LNCaP clone FGC (cell line): ENCODE data around the gene NAV3.

Experiments
- DNase-seq: peaks from one replicate; pipeline ENCODE4 v3.0.0-alpha.2; 2011; ENCODE audit warnings: low read depth
- H3K4me3 ChIP-seq: 2 replicates; pipeline ENCODE4 v1.5.1; 2011; ENCODE audit warnings: mild to moderate bottlenecking, low read depth, low read length, control low read depth
- TF ChIP-seq, protein P1 (sequence below): IDR thresholded peaks from 2 replicates; pipeline ENCODE4 v1.5.1; 2012; ENCODE audit warnings: mild to moderate bottlenecking; ENCODE audit not compliant: control insufficient read depth, insufficient read depth; ENCODE audit errors: extremely low read depth

The NAV3 gene

GRCh38 chr12:77850129-77850528 lies 19.4 kb downstream of the NAV3 start:
- no peak for DNase-seq
- TF ChIP-seq, protein P1, sequence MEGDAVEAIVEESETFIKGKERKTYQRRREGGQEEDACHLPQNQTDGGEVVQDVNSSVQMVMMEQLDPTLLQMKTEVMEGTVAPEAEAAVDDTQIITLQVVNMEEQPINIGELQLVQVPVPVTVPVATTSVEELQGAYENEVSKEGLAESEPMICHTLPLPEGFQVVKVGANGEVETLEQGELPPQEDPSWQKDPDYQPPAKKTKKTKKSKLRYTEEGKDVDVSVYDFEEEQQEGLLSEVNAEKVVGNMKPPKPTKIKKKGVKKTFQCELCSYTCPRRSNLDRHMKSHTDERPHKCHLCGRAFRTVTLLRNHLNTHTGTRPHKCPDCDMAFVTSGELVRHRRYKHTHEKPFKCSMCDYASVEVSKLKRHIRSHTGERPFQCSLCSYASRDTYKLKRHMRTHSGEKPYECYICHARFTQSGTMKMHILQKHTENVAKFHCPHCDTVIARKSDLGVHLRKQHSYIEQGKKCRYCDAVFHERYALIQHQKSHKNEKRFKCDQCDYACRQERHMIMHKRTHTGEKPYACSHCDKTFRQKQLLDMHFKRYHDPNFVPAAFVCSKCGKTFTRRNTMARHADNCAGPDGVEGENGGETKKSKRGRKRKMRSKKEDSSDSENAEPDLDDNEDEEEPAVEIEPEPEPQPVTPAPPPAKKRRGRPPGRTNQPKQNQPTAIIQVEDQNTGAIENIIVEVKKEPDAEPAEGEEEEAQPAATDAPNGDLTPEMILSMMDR: no peak
- H3K4me3 ChIP-seq: no peak overlapping the region

DNA sequence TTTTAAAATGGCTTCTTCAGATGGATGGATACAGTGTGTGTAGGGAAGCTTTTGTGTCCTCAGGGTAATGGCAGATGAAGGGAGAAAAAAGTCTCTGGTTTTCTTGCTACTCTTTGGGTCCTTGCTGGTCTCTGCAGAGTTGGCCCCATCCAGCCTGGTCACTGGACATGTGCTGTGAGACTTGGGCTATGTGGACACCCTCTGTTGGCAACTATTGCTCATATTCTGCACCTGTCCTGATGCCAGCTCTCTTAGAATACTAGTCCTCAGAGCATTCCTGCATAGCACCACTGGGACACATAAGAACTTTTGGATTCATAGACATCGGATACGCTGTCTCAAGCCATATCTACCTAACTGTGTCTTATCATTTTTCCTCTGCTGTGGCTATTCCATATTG lies 20.0 kb downstream of the NAV3 start:
- no peak overlapping the region for H3K4me3 ChIP-seq
- TF ChIP-seq, protein P1: no peak
- no peak for DNase-seq

- TF ChIP-seq, protein P1: no peak
- DNase-seq: no peak
- H3K4me3 ChIP-seq: no peak overlapping the region
Observed at GRCh38 chr12:77855548-77855947, 24.9 kb downstream of the NAV3 start.

DNA sequence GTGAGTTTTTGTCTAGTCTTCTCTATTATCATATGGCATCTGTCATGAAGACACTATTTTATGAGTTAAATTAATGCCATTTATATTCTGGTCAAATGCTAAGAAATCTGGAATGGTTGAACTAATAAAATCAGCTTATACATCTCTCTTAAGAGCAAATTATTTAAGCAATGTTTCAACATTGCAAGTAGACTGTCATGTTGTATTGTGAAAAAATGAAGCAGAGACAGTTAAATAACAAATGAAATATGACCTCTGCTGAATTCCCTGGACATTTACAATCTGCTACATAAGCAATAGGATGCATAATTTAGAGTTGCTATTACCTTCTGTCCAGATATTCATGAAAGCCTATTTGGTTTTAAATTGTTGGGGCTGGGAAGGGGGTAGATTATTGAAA lies 30.6 kb downstream of the NAV3 start:
- TF ChIP-seq, protein P1: no peak
- DNase-seq: no peak
- H3K4me3 ChIP-seq: no peak overlapping the region

GRCh38 chr12:77865178-77865577 lies 34.5 kb downstream of the NAV3 start:
- no peak for DNase-seq
- TF ChIP-seq, protein P1: no peak
- no peak overlapping the region for H3K4me3 ChIP-seq

DNA sequence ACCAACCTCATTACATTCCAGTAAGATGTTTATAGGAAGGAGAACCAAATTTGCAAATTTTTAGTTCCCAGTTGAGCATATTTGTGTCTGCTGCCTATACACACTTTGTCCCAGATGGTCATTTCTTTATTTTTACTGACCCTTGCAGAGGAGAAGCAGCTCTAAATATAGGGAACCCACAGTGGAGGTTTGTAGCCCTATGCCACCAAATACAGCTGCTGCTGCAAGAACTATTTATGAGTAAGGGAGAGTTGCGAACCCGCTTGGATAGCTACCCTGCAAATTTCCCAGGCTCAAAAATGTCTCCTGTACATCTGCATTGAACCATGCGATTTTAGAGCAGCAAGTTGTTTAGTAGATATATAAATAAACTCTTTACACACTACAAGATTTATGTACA lies 48.2 kb downstream of the NAV3 start:
- H3K4me3 ChIP-seq: no peak overlapping the region
- no peak for DNase-seq
- TF ChIP-seq, protein P1: no peak

DNA sequence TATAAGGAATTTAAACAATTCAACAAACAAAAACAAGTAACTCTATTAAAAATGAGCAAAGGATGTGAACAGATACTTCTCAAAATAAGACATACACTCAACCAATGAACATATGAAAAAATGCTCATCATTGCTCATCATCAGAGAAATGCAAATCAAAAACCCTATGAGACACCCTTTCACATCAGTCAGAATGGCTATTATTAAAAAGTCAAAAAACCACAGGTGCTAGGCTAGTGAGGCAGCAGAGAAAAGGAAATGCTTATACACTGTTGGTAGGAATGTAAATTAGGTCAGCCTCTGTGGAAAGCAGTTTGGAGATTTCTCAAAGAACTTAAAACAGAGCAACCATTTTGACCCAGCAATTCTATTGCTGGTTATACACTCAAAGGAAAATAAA lies 52.0 kb downstream of the NAV3 start:
- TF ChIP-seq, protein P1: no peak
- no peak for DNase-seq
- no peak overlapping the region for H3K4me3 ChIP-seq
